GM12878 (cell line): Measurements from ENCODE around the gene KRTAP1-3. TPM values are rescaled to one million over a fixed set of nuclear protein-coding genes. Genes with fewer than 3 reads are reported as not detected.

Experiments
- ATAC-seq: fragments of 200-7000 bp; cut with Tn5 transposase; 3 replicates; pipeline ENCODE4 v1.9.1; 2020; ENCODE audit warnings: mild to moderate bottlenecking, moderate library complexity
- BruUV-seq: library from RNA; stranded (reverse); fragments of 400-500 nt; replicated peaks from 2 replicates; lab custom pipeline; 2021; lab: Mats Ljungman, UMichigan
- CTCF ChIA-PET: fragments of 300-600 bp; sonication (Branson Sonifier 250); formaldehyde crosslinking; extraction: SDS; loops from one replicate; lab custom pipeline; 2021; ENCODE audit warnings: inconsistent platforms; lab: Yijun Ruan, JAX
- POLR2A ChIA-PET: fragments of 350-600 bp; formaldehyde crosslinking; extraction: SDS; loops from one replicate; lab custom pipeline; 2021; ENCODE audit warnings: inconsistent platforms; lab: Charles Lee
- RAD21 ChIA-PET: fragments of 300-600 bp; sonication (Branson Sonifier 250); formaldehyde crosslinking; loops from one replicate; lab custom pipeline; 2023; ENCODE audit warnings: antibody characterized with exemption; ENCODE audit not compliant: unreplicated experiment; lab: Charles Lee
- SMC1A ChIA-PET: fragments of 300-600 bp; sonication (Branson Sonifier 250); formaldehyde crosslinking; loops from one replicate; lab custom pipeline; 2023; ENCODE audit not compliant: unreplicated experiment, uncharacterized antibody; lab: Charles Lee
- DNase-seq: peaks from one replicate; pipeline ENCODE4 v3.0.0-alpha.2; 2011; ENCODE audit warnings: low read depth, low spot score
- FAIRE-seq: peaks from 3 replicates; lab custom pipeline; 2011; peaks lifted over from hg19 to GRCh38; lab: Jason Lieb, UNC
- H2AFZ ChIP-seq: 2 replicates; pipeline ENCODE4 v1.6.0; 2011; ENCODE audit warnings: low read depth, low read length, control low read depth; ENCODE audit not compliant: control insufficient read depth
- H3K27ac ChIP-seq: 2 replicates; pipeline ENCODE4 v1.5.1; 2011; ENCODE audit warnings: control low read depth; ENCODE audit not compliant: control insufficient read depth, insufficient read depth
- H3K27me3 ChIP-seq, 2 experiments: replicated peaks in 1 of 2; 2 replicates each; pipeline versions ENCODE4 v1.6.0 to v1.6.1; 2011; ENCODE audit warnings: low read length in 1 of 2; ENCODE audit not compliant: control insufficient read depth in 2 of 2, insufficient read depth in 2 of 2
- H3K36me3 ChIP-seq, 2 experiments: 2 replicates each; pipeline ENCODE4 v1.5.1; 2011; ENCODE audit warnings: low read length in 1 of 2; ENCODE audit not compliant: control insufficient read depth in 2 of 2, insufficient read depth in 2 of 2
- H3K4me1 ChIP-seq: 2 replicates; pipeline ENCODE4 v1.6.1; 2011; ENCODE audit warnings: mild to moderate bottlenecking, low read length, moderate library complexity, mixed read lengths; ENCODE audit not compliant: control insufficient read depth, insufficient read depth
- H3K4me2 ChIP-seq: 2 replicates; pipeline ENCODE4 v1.6.0; 2011; ENCODE audit warnings: control low read depth; ENCODE audit not compliant: control insufficient read depth, insufficient read depth
- H3K4me3 ChIP-seq: fragments of 200-600 bp; sonication (generic); 2 replicates; pipeline ENCODE4 v1.5.1; 2016
- H3K79me2 ChIP-seq: 2 replicates; pipeline ENCODE4 v1.6.0; 2011; ENCODE audit warnings: low read length; ENCODE audit not compliant: control insufficient read depth, insufficient read depth
- H3K9ac ChIP-seq: 2 replicates; pipeline ENCODE4 v1.8.0; 2011; ENCODE audit warnings: low read length, control low read depth, mixed read lengths; ENCODE audit not compliant: control insufficient read depth, insufficient read depth
- H3K9me3 ChIP-seq: replicated peaks from 3 replicates; pipeline ENCODE4 v1.5.1; 2011; ENCODE audit warnings: mild to moderate bottlenecking, low read length; ENCODE audit not compliant: control insufficient read depth, insufficient read depth
- H4K20me1 ChIP-seq: 2 replicates; pipeline ENCODE4 v1.6.0; 2011; ENCODE audit not compliant: control insufficient read depth, insufficient read depth
- ASH2L ChIP-seq: fragments of 300-600, 200-600 bp; sonication (generic); IDR thresholded peaks from 2 replicates; pipeline ENCODE4 v1.6.1; 2017; ENCODE audit warnings: low read depth, mild to moderate bottlenecking, borderline replicate concordance
- ATF7 ChIP-seq: fragments of 450-650 bp; IDR thresholded peaks from 2 replicates; pipeline ENCODE4 v1.6.1; 2016; ENCODE audit warnings: low read depth, mild to moderate bottlenecking
- BRCA1 ChIP-seq: IDR thresholded peaks from 2 replicates; pipeline ENCODE4 v1.6.1; 2011; ENCODE audit warnings: low read depth, low read length, improper control_type of control experiment
- CBFB ChIP-seq: IDR thresholded peaks from 2 replicates; pipeline ENCODE4 v1.6.1; 2016; ENCODE audit warnings: antibody characterized with exemption, low read depth
- CEBPB ChIP-seq, 2 experiments: fragments of 150-350 bp in 1 of 2; IDR thresholded peaks; 2 replicates each; pipeline ENCODE4 v1.6.1; 2012 to 2014; ENCODE audit warnings: low read depth in 2 of 2, low read length in 2 of 2, borderline replicate concordance in 1 of 2, inconsistent platforms in 1 of 2
- CREM ChIP-seq: IDR thresholded peaks from 2 replicates; pipeline ENCODE4 v1.6.1; 2014; ENCODE audit warnings: antibody characterized with exemption, low read depth
- IKZF1 ChIP-seq: fragments of 450-650 bp; conservative IDR thresholded peaks from 2 replicates; pipeline ENCODE4 v1.6.1; 2017; ENCODE audit warnings: antibody characterized with exemption, mild to moderate bottlenecking
- MXI1 ChIP-seq: fragments of 150-350 bp; IDR thresholded peaks from 2 replicates; pipeline ENCODE4 v1.6.1; 2011; ENCODE audit warnings: low read depth, mild to moderate bottlenecking, inconsistent platforms, low read length, improper control_type of control experiment
- PAX8 ChIP-seq: fragments of 450-650 bp; IDR thresholded peaks from 2 replicates; pipeline ENCODE4 v1.6.1; 2017; ENCODE audit warnings: mild to moderate bottlenecking, moderate library complexity
- POU2F2 ChIP-seq: IDR thresholded peaks from 3 replicates; pipeline ENCODE4 v1.6.1; 2011; ENCODE audit warnings: low read depth, mild to moderate bottlenecking, low read length, borderline replicate concordance
- SMAD5 ChIP-seq: IDR thresholded peaks from 2 replicates; pipeline ENCODE4 v1.6.1; 2016; ENCODE audit warnings: antibody characterized with exemption, low read depth
- STAT1 ChIP-seq: fragments of 450-650 bp; conservative IDR thresholded peaks from 2 replicates; pipeline ENCODE4 v1.6.1; 2014; ENCODE audit warnings: antibody characterized with exemption, mild to moderate bottlenecking
- TBL1XR1 ChIP-seq: IDR thresholded peaks from 2 replicates; pipeline ENCODE4 v1.6.1; 2012; ENCODE audit warnings: low read depth, low read length, improper control_type of control experiment
- TCF7 ChIP-seq: IDR thresholded peaks from 2 replicates; pipeline ENCODE4 v1.6.1; 2014; ENCODE audit warnings: antibody characterized with exemption, borderline replicate concordance
- YY1 ChIP-seq: IDR thresholded peaks from 2 replicates; pipeline ENCODE4 v1.6.1; 2011; ENCODE audit warnings: low read depth, mild to moderate bottlenecking, low read length
- ZNF384 ChIP-seq: IDR thresholded peaks from 2 replicates; pipeline ENCODE4 v1.6.1; 2012; ENCODE audit warnings: low read depth, mild to moderate bottlenecking, low read length, improper control_type of control experiment, borderline replicate concordance
- WGBS: methylation state at CpG from one replicate; pipeline ENCODE4 v1.1.6; 2016; ENCODE audit warnings: low lambda C conversion rate; ENCODE audit not compliant: insufficient replicate concordance, insufficient coverage; ENCODE audit errors: missing lambda C conversion rate; 5-methylcytosine and 5-hydroxymethylcytosine counted together
- in situ Hi-C: fragments of 300-500 bp; cut with MboI; formaldehyde crosslinking; loops from 9 replicates; pipeline ENCODE4 v1.14.3; 2018; ENCODE audit warnings: mixed read lengths
- intact Hi-C: fragments of 100-400 bp; cut with micrococcal nuclease; formaldehyde crosslinking; loops from one replicate; pipeline ENCODE4 v1.14.2; 2022; ENCODE audit not compliant: unreplicated experiment
- polyA plus RNA-seq, 11 experiments: library from polyadenylated mRNA; depleted of rRNA in 4 of 11; unstranded in 6 of 11; stranded (reverse) in 5 of 11; fragments of >200 nt; fragmentation: Nextera tagmentation in 4 of 11; fragmentation: Illumina TruSeq in 1 of 11; extraction: Ambion mirVana in 4 of 11; extraction: Trizol in 1 of 11; gene quantifications; 1 replicate in 1 of 11; 2 replicates in 10 of 11; pipeline versions ENCODE4 v1.2.1 to v1.2.3, GENCODE V29; 2011 to 2016; ENCODE audit warnings: inconsistent platforms in 2 of 11, missing spikeins in 2 of 11, low read depth in 1 of 11
- total RNA-seq, 4 experiments: library from RNA; depleted of rRNA in 3 of 4; stranded (reverse); fragments of >200 nt in 3 of 4; fragmentation: Illumina TruSeq in 1 of 4; extraction: Trizol in 1 of 4; gene quantifications; 2 replicates each; pipeline versions ENCODE4 v1.2.1 to v1.2.3, GENCODE V29; 2013 to 2021
- TF ChIP-seq, protein P1 (sequence below): fragments of 450-650 bp; IDR thresholded peaks from 2 replicates; pipeline ENCODE4 v1.6.1; 2017; ENCODE audit warnings: mild to moderate bottlenecking, moderate library complexity
- TF ChIP-seq, protein P2 (sequence below): fragments of 450-650 bp; IDR thresholded peaks from 2 replicates; pipeline ENCODE4 v1.6.1; 2017; ENCODE audit warnings: borderline replicate concordance

Gene KRTAP1-3
- total and polyA plus RNA-seq, 10 of the 15 experiments (the other 5 are each of a cell fraction or from before 2014, with no cell fraction given) = not detected

DNA sequence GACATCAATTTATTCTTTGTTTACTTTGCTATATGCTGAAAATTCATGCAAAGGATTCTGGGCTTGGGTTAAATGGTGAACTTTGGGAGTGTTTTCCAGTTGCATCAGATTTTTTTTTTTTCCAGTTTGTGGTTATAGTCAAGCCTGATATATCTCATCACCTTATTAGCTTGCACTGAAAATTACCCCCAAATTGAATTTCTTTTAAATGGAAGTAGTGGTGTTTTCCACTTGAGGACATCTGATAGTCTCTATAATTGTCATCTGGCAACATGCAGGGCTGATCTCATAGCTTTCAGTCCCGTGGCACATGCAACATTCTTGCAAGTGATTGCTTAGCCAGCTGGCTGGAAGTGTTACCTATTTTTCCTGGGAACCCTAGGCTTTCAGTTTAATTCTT, 21.1 kb downstream of the KRTAP1-3 start:
- no peak overlapping the region for H2AFZ ChIP-seq
- TF ChIP-seq ASH2L (no peak), TBL1XR1 (no peak), CEBPB (IDR thresholded peaks at IDR 0.05; ENCODE audit: borderline replicate concordance in 1 of 2, low read depth in 2 of 2, low read length in 2 of 2) (no peak), BRCA1 (no peak), POU2F2 (no peak), YY1 (no peak), ATF7 (no peak), STAT1 (no peak), PAX8 (no peak), CREM (no peak), ZNF384 (no peak), IKZF1 (no peak), MXI1 (no peak), CBFB (no peak), SMAD5 (no peak), TCF7 (no peak)
- TF ChIP-seq, protein P1, sequence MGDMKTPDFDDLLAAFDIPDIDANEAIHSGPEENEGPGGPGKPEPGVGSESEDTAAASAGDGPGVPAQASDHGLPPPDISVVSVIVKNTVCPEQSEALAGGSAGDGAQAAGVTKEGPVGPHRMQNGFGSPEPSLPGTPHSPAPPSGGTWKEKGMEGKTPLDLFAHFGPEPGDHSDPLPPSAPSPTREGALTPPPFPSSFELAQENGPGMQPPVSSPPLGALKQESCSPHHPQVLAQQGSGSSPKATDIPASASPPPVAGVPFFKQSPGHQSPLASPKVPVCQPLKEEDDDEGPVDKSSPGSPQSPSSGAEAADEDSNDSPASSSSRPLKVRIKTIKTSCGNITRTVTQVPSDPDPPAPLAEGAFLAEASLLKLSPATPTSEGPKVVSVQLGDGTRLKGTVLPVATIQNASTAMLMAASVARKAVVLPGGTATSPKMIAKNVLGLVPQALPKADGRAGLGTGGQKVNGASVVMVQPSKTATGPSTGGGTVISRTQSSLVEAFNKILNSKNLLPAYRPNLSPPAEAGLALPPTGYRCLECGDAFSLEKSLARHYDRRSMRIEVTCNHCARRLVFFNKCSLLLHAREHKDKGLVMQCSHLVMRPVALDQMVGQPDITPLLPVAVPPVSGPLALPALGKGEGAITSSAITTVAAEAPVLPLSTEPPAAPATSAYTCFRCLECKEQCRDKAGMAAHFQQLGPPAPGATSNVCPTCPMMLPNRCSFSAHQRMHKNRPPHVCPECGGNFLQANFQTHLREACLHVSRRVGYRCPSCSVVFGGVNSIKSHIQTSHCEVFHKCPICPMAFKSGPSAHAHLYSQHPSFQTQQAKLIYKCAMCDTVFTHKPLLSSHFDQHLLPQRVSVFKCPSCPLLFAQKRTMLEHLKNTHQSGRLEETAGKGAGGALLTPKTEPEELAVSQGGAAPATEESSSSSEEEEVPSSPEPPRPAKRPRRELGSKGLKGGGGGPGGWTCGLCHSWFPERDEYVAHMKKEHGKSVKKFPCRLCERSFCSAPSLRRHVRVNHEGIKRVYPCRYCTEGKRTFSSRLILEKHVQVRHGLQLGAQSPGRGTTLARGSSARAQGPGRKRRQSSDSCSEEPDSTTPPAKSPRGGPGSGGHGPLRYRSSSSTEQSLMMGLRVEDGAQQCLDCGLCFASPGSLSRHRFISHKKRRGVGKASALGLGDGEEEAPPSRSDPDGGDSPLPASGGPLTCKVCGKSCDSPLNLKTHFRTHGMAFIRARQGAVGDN = no peak
- TF ChIP-seq, protein P2, sequence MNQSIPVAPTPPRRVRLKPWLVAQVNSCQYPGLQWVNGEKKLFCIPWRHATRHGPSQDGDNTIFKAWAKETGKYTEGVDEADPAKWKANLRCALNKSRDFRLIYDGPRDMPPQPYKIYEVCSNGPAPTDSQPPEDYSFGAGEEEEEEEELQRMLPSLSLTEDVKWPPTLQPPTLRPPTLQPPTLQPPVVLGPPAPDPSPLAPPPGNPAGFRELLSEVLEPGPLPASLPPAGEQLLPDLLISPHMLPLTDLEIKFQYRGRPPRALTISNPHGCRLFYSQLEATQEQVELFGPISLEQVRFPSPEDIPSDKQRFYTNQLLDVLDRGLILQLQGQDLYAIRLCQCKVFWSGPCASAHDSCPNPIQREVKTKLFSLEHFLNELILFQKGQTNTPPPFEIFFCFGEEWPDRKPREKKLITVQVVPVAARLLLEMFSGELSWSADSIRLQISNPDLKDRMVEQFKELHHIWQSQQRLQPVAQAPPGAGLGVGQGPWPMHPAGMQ = no peak
- TF ChIP-seq, all 136 proteins: peak for 0
- CTCF ChIA-PET = interaction anchor here (0.6 kb wide), 1 partner anchor 635 kb away, joined by 3 read pairs; no protein-coding TSS in a partner anchor
- H3K4me2 ChIP-seq = no peak overlapping the region
- POLR2A ChIA-PET = no interaction called here
- RAD21 ChIA-PET = no interaction called here
- no peaks in the 10 kb centered on the region for H3K4me1 ChIP-seq
- no peak overlapping the region for H3K4me3 ChIP-seq
- no peaks in the 10 kb centered on the region for H3K36me3 ChIP-seq
- in situ Hi-C loops (no loop called here), intact Hi-C loops (no loop called here)
- H4K20me1 ChIP-seq = no peaks in the 10 kb centered on the region
- SMC1A ChIA-PET = no interaction called here
- H3K27ac ChIP-seq = no peak overlapping the region
- no peaks in the 10 kb centered on the region for H3K79me2 ChIP-seq
- no peaks in the 10 kb centered on the region for H3K9me3 ChIP-seq
- H3K9ac ChIP-seq = no peak overlapping the region
- no peak for DNase-seq
- WGBS = 4% methylated on average over 1 of the region's 1 CpG
- ATAC-seq = no peak
- peaks cover 0 to 3% of the 10 kb centered on the region in 2 experiments; a peak in 2 of 4 replicates for H3K27me3 ChIP-seq
- BruUV-seq = no TSS peak
- no peak for FAIRE-seq
